ENCODE results near the gene SPOCK1.

DNA sequence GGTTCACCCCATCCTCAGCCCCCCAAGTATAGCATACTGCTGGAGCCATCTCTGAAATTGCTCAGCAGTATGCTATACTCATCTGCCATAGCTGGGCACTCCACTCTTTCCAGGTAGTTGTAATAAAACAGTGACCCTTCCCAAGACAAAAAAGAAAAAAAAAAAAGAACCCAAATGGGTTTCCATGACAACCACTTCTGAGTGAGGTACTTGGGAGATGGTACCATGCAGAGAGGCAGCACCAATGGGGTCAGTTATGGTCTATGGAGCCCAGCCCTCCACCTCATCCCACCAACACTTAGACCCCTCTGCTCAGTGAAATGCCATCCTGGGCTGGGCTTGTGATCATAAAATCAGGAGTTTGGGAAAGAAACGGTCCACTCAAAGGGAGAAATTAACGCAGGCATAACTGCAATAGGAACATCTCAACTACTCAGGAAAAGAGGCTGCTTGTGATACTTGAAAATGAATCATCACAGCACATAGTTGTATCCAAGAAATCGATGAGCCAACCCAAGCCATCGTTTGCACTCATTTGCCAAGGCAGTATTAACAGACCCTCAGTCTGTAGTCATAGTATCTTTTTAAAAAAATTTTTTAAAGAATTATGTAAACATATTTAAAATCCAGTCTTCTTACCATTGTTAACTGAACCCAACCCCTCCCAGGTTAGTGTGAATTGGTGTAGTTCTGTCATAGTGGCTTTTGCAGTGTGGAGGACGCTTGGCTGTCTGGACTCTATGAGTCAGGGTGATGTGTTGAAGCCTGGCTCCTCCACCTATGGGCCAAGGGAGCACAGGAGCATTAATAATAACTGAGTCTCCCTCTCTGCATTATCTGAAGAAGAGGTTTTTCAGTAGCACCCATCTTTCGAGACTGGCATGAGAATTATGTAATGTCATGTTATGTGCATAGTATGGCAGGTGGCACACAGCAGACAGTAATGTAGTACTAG, 402.7 kb downstream of the SPOCK1 start:
- TF ChIP-seq, protein P1, sequence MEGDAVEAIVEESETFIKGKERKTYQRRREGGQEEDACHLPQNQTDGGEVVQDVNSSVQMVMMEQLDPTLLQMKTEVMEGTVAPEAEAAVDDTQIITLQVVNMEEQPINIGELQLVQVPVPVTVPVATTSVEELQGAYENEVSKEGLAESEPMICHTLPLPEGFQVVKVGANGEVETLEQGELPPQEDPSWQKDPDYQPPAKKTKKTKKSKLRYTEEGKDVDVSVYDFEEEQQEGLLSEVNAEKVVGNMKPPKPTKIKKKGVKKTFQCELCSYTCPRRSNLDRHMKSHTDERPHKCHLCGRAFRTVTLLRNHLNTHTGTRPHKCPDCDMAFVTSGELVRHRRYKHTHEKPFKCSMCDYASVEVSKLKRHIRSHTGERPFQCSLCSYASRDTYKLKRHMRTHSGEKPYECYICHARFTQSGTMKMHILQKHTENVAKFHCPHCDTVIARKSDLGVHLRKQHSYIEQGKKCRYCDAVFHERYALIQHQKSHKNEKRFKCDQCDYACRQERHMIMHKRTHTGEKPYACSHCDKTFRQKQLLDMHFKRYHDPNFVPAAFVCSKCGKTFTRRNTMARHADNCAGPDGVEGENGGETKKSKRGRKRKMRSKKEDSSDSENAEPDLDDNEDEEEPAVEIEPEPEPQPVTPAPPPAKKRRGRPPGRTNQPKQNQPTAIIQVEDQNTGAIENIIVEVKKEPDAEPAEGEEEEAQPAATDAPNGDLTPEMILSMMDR (IDR thresholded peaks at IDR 0.05; ENCODE audit: poor library complexity), result no peak
- TF ChIP-seq EZH2phosphoT487 (IDR thresholded peaks at IDR 0.05; ENCODE audit: low read depth, severe bottlenecking, unreplicated experiment), result no peak

Measured in hepatocyte (in vitro differentiated cells).